CD4-positive, alpha-beta T cell (primary cell): ENCODE measurements around the gene LRP1B. TPM values are rescaled to one million over a fixed set of nuclear protein-coding genes. Genes with fewer than 3 reads are reported as not detected.

Experiments
- ATAC-seq: fragments of 200-7000 bp; cut with Tn5 transposase; one replicate; pipeline ENCODE4 v1.10.0; 2022; ENCODE audit warnings: mild to moderate bottlenecking; ENCODE audit not compliant: poor library complexity
- CTCF ChIA-PET: fragments of 350-600 bp; sonication (Branson Sonifier 250); formaldehyde crosslinking; loops from one replicate; lab custom pipeline; 2021; ENCODE audit warnings: antibody characterized with exemption, inconsistent platforms; lab: Charles Lee
- POLR2A ChIA-PET: fragments of 350-600 bp; sonication (Branson Sonifier 250); formaldehyde crosslinking; loops from one replicate; lab custom pipeline; 2021; ENCODE audit warnings: antibody characterized with exemption, inconsistent platforms; lab: Charles Lee
- DNase-seq, 14 experiments: peaks; one replicate each; pipeline ENCODE4 v3.0.0-alpha.2; 2013 to 2020; ENCODE audit warnings: mixed read lengths in 2 of 14
- H3K27ac ChIP-seq, 2 donors: one replicate each; pipeline versions ENCODE4 v1.5.1 to v1.7.0; 2013; ENCODE audit warnings: low read length in 2 of 2, low read depth in 1 of 2, mild to moderate bottlenecking in 1 of 2
- H3K27me3 ChIP-seq, 2 experiments: 1 replicate in 1 of 2; 2 replicates in 1 of 2; pipeline versions ENCODE4 v1.6.1 to v1.7.0; 2013; ENCODE audit warnings: low read length in 2 of 2, control low read depth in 1 of 2, mild to moderate bottlenecking in 1 of 2, moderate library complexity in 1 of 2; ENCODE audit not compliant: insufficient read depth in 2 of 2, control insufficient read depth in 1 of 2
- H3K36me3 ChIP-seq: one replicate; pipeline ENCODE4 v1.6.1; 2013; ENCODE audit warnings: low read length, control low read depth; ENCODE audit not compliant: insufficient read depth
- H3K4me1 ChIP-seq: one replicate; pipeline ENCODE4 v1.6.1; 2013; ENCODE audit warnings: low read length, control low read depth; ENCODE audit not compliant: insufficient read depth
- H3K4me3 ChIP-seq: one replicate; pipeline ENCODE4 v1.5.1; 2013; ENCODE audit warnings: mild to moderate bottlenecking, low read length, moderate library complexity
- H3K9me3 ChIP-seq, 2 experiments: 1 replicate in 1 of 2; 2 replicates in 1 of 2; pipeline versions ENCODE4 v1.6.1 to v1.7.0; 2013; ENCODE audit warnings: low read length in 2 of 2, mild to moderate bottlenecking in 2 of 2, control low read depth in 1 of 2, moderate library complexity in 1 of 2; ENCODE audit not compliant: control insufficient read depth in 1 of 2, insufficient read depth in 1 of 2
- H3K27ac Mint-ChIP-seq: one replicate; pipeline ENCODE4 v1.8.0; 2020; ENCODE audit warnings: mixed read lengths
- H3K27me3 Mint-ChIP-seq: one replicate; pipeline ENCODE4 v1.8.0; 2021; ENCODE audit warnings: mixed read lengths
- H3K36me3 Mint-ChIP-seq: one replicate; pipeline ENCODE4 v1.8.0; 2021; ENCODE audit warnings: low read depth, mixed read lengths
- H3K4me1 Mint-ChIP-seq: one replicate; pipeline ENCODE4 v1.8.0; 2021; ENCODE audit warnings: low read depth, mixed read lengths
- H3K4me3 Mint-ChIP-seq: one replicate; pipeline ENCODE4 v1.8.0; 2020; ENCODE audit warnings: mild to moderate bottlenecking, mixed read lengths
- H3K9me3 Mint-ChIP-seq: one replicate; pipeline ENCODE4 v1.8.0; 2020; ENCODE audit warnings: mixed read lengths
- intact Hi-C, 2 experiments: fragments of 100-400 bp; cut with DNase I in 1 of 2; cut with micrococcal nuclease in 1 of 2; formaldehyde crosslinking; loops; one replicate each; pipeline versions ENCODE4 v1.15.1 to v1.9.0; 2023 to 2025; cut with DNase I, micrococcal nuclease
- total RNA-seq, 174 experiments: library from RNA in 2 of 174; stranded (reverse) in 2 of 174; gene quantifications; one replicate each; pipeline ENCODE4 v1.2.3 and lab custom pipeline; 2021 to 2026
- TF ChIP-seq, protein P1 (sequence below): fragments of 200-600 bp; IDR thresholded peaks from one replicate; pipeline ENCODE4 v1.8.0; 2022; ENCODE audit warnings: antibody characterized with exemption, mild to moderate bottlenecking

The LRP1B gene
- total RNA-seq, 2 experiments from 2014 or later: not detected

DNA sequence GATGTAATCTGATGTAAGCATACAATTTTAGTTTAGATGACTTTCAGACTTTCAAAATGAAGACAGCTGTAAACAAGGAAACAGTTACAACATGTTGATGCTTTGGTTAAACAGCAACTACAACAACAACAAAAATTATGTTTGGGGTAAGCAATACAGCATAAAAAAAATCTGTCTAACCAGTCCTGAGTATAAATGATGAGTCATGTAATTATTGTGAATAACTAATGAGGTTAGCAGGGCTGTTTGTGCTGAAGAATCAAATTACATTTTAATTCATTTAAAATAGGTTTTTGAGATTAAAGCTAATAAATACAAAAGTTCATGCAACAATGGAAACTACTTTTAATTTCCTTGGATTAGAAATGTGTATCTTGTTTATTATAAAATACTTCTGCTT is 266.9 kb downstream of the LRP1B start:
- Histone ChIP-seq H3K9me3 (peaks cover 0 to 12% of the 10 kb centered on the region in 2 experiments), H3K4me3 (no peak overlapping the region), H3K36me3 (no peaks in the 10 kb centered on the region), H3K4me1 (no peaks in the 10 kb centered on the region), H3K27ac (no peak overlapping the region), H3K27me3 (no peaks in the 10 kb centered on the region)
- Mint-ChIP-seq H3K27me3 (no peaks in the 10 kb centered on the region), H3K4me3 (no peak overlapping the region), H3K36me3 (no peaks in the 10 kb centered on the region), H3K9me3 (peaks cover 12% of the 10 kb centered on the region), H3K27ac (no peak overlapping the region), H3K4me1 (no peaks in the 10 kb centered on the region)
- CTCF ChIA-PET: no interaction called here
- DNase-seq (no peak), ATAC-seq (no peak)
- intact Hi-C loops: no loop called here
- POLR2A ChIA-PET: no interaction called here
- TF ChIP-seq, protein P1, sequence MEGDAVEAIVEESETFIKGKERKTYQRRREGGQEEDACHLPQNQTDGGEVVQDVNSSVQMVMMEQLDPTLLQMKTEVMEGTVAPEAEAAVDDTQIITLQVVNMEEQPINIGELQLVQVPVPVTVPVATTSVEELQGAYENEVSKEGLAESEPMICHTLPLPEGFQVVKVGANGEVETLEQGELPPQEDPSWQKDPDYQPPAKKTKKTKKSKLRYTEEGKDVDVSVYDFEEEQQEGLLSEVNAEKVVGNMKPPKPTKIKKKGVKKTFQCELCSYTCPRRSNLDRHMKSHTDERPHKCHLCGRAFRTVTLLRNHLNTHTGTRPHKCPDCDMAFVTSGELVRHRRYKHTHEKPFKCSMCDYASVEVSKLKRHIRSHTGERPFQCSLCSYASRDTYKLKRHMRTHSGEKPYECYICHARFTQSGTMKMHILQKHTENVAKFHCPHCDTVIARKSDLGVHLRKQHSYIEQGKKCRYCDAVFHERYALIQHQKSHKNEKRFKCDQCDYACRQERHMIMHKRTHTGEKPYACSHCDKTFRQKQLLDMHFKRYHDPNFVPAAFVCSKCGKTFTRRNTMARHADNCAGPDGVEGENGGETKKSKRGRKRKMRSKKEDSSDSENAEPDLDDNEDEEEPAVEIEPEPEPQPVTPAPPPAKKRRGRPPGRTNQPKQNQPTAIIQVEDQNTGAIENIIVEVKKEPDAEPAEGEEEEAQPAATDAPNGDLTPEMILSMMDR: no peak

DNA sequence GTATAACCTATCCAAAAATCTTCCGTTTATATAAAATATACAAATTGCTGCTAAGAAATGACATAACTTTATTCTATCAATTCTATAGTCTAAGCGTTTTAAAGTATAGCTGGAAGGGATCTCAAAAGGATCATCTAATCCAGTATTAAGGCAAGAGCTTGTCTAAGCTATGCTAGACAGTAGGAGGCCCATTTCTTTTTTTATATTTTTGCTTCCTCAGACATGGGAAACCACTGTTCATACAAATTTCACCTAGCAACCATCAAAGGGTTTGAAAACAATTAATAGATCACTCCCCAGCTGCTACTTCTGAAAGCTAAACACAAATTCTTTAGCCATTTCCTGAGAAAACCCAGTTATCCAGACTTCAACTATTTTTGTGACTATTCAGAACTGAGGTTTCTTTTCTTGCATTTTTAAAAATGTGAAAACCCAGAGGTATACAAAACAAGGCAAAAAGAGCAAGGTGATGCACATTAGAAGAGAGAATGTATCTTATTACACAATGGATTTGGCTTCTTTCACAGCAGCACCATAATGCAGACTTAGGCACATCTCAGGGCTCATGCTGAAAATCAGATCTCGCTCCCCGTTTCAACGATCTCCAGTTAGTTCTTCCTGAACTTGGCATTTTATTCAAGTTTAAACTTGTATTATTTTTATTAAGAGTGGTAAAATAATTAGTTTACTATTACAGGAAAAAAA is 274.4 kb downstream of the LRP1B start:
- no peak overlapping the region for H3K27ac ChIP-seq
- no peaks in the 10 kb centered on the region for H3K27me3 ChIP-seq
- no peaks in the 10 kb centered on the region for H3K36me3 ChIP-seq
- POLR2A ChIA-PET: no interaction called here
- H3K4me1 Mint-ChIP-seq: no peaks in the 10 kb centered on the region
- no peak overlapping the region for H3K4me3 Mint-ChIP-seq
- ATAC-seq (no peak), DNase-seq (no peak)
- TF ChIP-seq, protein P1: no peak
- CTCF ChIA-PET: interaction anchor here (0.7 kb wide), 1 partner anchor 37 kb away, joined by 3 read pairs; no protein-coding TSS in a partner anchor
- no peaks in the 10 kb centered on the region for H3K4me1 ChIP-seq
- intact Hi-C loops: no loop called here
- no peaks in the 10 kb centered on the region for H3K9me3 ChIP-seq
- H3K27me3 Mint-ChIP-seq: no peaks in the 10 kb centered on the region
- H3K27ac Mint-ChIP-seq: no peak overlapping the region
- no peaks in the 10 kb centered on the region for H3K36me3 Mint-ChIP-seq
- no peak overlapping the region for H3K4me3 ChIP-seq
- H3K9me3 Mint-ChIP-seq: peaks cover 4% of the 10 kb centered on the region

DNA sequence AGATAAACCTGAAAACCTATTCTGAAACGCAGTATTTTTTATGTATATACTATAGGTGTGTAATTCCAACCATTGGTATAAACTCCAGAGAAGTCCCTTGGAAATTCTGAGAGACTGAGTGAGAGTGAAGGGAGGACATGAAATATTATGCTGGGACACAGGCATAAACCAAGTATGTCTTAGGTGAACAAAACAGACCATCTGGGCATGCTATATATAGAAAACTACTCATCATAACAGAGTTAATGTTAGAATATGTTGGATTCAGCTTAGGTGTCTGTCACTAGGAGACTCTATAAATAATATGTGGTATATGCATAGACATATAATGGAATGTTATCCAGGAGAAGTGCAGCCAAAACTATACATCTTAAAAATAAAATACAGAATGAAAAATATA is 282.6 kb downstream of the LRP1B start:
- H3K4me3 Mint-ChIP-seq: no peak overlapping the region
- POLR2A ChIA-PET: no interaction called here

More for the DNA sequence above, 282.6 kb downstream of the LRP1B start:
- H3K27me3 ChIP-seq: no peaks in the 10 kb centered on the region
- no peaks in the 10 kb centered on the region for H3K4me1 ChIP-seq
- no peaks in the 10 kb centered on the region for H3K36me3 Mint-ChIP-seq
- no peak overlapping the region for H3K27ac Mint-ChIP-seq
- peaks cover 2% of the 10 kb centered on the region for H3K9me3 Mint-ChIP-seq
- no peaks in the 10 kb centered on the region for H3K9me3 ChIP-seq
- intact Hi-C loops: no loop called here
- TF ChIP-seq, protein P1: no peak
- DNase-seq (no peak), ATAC-seq (no peak)
- no peaks in the 10 kb centered on the region for H3K36me3 ChIP-seq
- CTCF ChIA-PET: no interaction called here
- no peaks in the 10 kb centered on the region for H3K27me3 Mint-ChIP-seq
- H3K4me1 Mint-ChIP-seq: no peaks in the 10 kb centered on the region
- no peak overlapping the region for H3K27ac ChIP-seq
- no peak overlapping the region for H3K4me3 ChIP-seq
